Activated T-helper 2 cell treated with anti-CD3 and anti-CD28 coated beads, Interferon-gamma antibody, Interleukin-2, Interleukin-4, amounts not matched to agents 10 μg/mL and 5 μg/mL and 100 μg/mL, durations not matched to agents 14 hours and 24 hours and 36 hours (primary cell): Measurements from ENCODE around the gene SERPINI1. TPM values are rescaled to one million over a fixed set of nuclear protein-coding genes. Genes with fewer than 3 reads are reported as not detected.
"Not testable (repeated sequence)": the region's sequence is repeated elsewhere in the genome, so short reads cannot be mapped to it uniquely, and the experiment has no call there.

Source experiments
- DNase-seq: peaks from one replicate; pipeline ENCODE4 v3.0.0; 2021; ENCODE audit warnings: low spot score
- H3K27ac Mint-ChIP-seq: one replicate; pipeline ENCODE4 v1.8.0; 2021; ENCODE audit warnings: mixed read lengths
- H3K27me3 Mint-ChIP-seq: one replicate; pipeline ENCODE4 v1.8.0; 2021; ENCODE audit warnings: low read depth, mixed read lengths
- H3K36me3 Mint-ChIP-seq: one replicate; pipeline ENCODE4 v1.8.0; 2021; ENCODE audit warnings: low read depth, mixed read lengths
- H3K4me1 Mint-ChIP-seq: one replicate; pipeline ENCODE4 v1.8.0; 2021; ENCODE audit warnings: low read depth, mixed read lengths
- H3K4me3 Mint-ChIP-seq: one replicate; pipeline ENCODE4 v1.8.0; 2021; ENCODE audit warnings: low read depth, mild to moderate bottlenecking, moderate library complexity, mixed read lengths
- H3K9me3 Mint-ChIP-seq: one replicate; pipeline ENCODE4 v1.8.0; 2021; ENCODE audit warnings: mixed read lengths
- intact Hi-C: fragments of 100-400 bp; cut with micrococcal nuclease; formaldehyde crosslinking; loops from one replicate; pipeline ENCODE4 v1.15.1; 2023
- total RNA-seq: library from RNA; stranded (reverse); gene quantifications from 2 replicates; pipeline ENCODE4 v1.2.3, GENCODE V29; 2022

Gene SERPINI1
- total RNA-seq, 1 donor from 2014 or later, result 0.46 TPM

GRCh38 chr3:167820102-167820865 is 84.8 kb downstream of the SERPINI1 start:
- Mint-ChIP-seq H3K36me3 (no peaks in the 10 kb centered on the region), H3K9me3 (no peaks in the 10 kb centered on the region), H3K27me3 (peaks cover 1% of the 10 kb centered on the region), H3K27ac (no peak overlapping the region), H3K4me3 (no peak overlapping the region), H3K4me1 (no peaks in the 10 kb centered on the region)
- intact Hi-C loops, result no loop called here
- DNase-seq, result no peak

- no peak overlapping the region for H3K27ac Mint-ChIP-seq
- no peak overlapping the region for H3K4me3 Mint-ChIP-seq
- H3K9me3 Mint-ChIP-seq, result no peaks in the 10 kb centered on the region
- H3K4me1 Mint-ChIP-seq, result no peaks in the 10 kb centered on the region
- no peaks in the 10 kb centered on the region for H3K36me3 Mint-ChIP-seq
- no peak for DNase-seq
- intact Hi-C loops, result no loop called here
- H3K27me3 Mint-ChIP-seq, result peaks cover 1% of the 10 kb centered on the region
These were observed 85.8 kb downstream of the SERPINI1 start for GRCh38 chr3:167821248-167821805.

- intact Hi-C loops, result no loop called here
- Mint-ChIP-seq H3K27ac (no peak overlapping the region), H3K27me3 (peaks cover 1% of the 10 kb centered on the region)
These were observed 88.2 kb downstream of the SERPINI1 start for GRCh38 chr3:167823738-167824137.

GRCh38 chr3:167827588-167827987 is 92.1 kb downstream of the SERPINI1 start:
- H3K27ac Mint-ChIP-seq, H3K27me3 Mint-ChIP-seq, DNase-seq, intact Hi-C loops, H3K36me3 Mint-ChIP-seq, H3K4me3 Mint-ChIP-seq, H3K4me1 Mint-ChIP-seq, H3K9me3 Mint-ChIP-seq: not testable (repeated sequence)

More at GRCh38 chr3:167823738-167824137, 88.2 kb downstream of the SERPINI1 start:
- H3K9me3 Mint-ChIP-seq, result no peaks in the 10 kb centered on the region
- H3K36me3 Mint-ChIP-seq, result no peaks in the 10 kb centered on the region
- H3K4me1 Mint-ChIP-seq, result no peaks in the 10 kb centered on the region
- no peak for DNase-seq
- H3K4me3 Mint-ChIP-seq, result no peak overlapping the region

- Mint-ChIP-seq H3K4me3 (no peak overlapping the region), H3K27ac (no peak overlapping the region), H3K27me3 (no peaks in the 10 kb centered on the region), H3K36me3 (no peaks in the 10 kb centered on the region), H3K9me3 (no peaks in the 10 kb centered on the region), H3K4me1 (no peaks in the 10 kb centered on the region)
- intact Hi-C loops, result no loop called here
- no peak for DNase-seq
These were observed 93.5 kb downstream of the SERPINI1 start for GRCh38 chr3:167829071-167829470.

GRCh38 chr3:167830007-167830406 is 94.5 kb downstream of the SERPINI1 start:
- H3K4me1 Mint-ChIP-seq, result no peaks in the 10 kb centered on the region
- intact Hi-C loops, result no loop called here
- no peaks in the 10 kb centered on the region for H3K27me3 Mint-ChIP-seq

GRCh38 chr3:167835359-167835758 is 99.8 kb downstream of the SERPINI1 start:
- Mint-ChIP-seq H3K27me3 (no peaks in the 10 kb centered on the region), H3K36me3 (no peaks in the 10 kb centered on the region), H3K4me1 (no peaks in the 10 kb centered on the region), H3K4me3 (no peak overlapping the region), H3K27ac (no peak overlapping the region), H3K9me3 (no peaks in the 10 kb centered on the region)
- intact Hi-C loops, result no loop called here
- DNase-seq, result no peak

More at GRCh38 chr3:167830007-167830406, 94.5 kb downstream of the SERPINI1 start:
- H3K9me3 Mint-ChIP-seq, result no peaks in the 10 kb centered on the region
- no peak for DNase-seq
- no peaks in the 10 kb centered on the region for H3K36me3 Mint-ChIP-seq
- H3K4me3 Mint-ChIP-seq, result no peak overlapping the region
- H3K27ac Mint-ChIP-seq, result no peak overlapping the region

GRCh38 chr3:167835953-167836352 is 100.4 kb downstream of the SERPINI1 start:
- H3K27me3 Mint-ChIP-seq, result no peaks in the 10 kb centered on the region
- no peaks in the 10 kb centered on the region for H3K9me3 Mint-ChIP-seq
- no peaks in the 10 kb centered on the region for H3K36me3 Mint-ChIP-seq
- intact Hi-C loops, result no loop called here
- H3K4me3 Mint-ChIP-seq, result no peak overlapping the region
- no peak overlapping the region for H3K27ac Mint-ChIP-seq
- no peak for DNase-seq
- H3K4me1 Mint-ChIP-seq, result no peaks in the 10 kb centered on the region

- H3K36me3 Mint-ChIP-seq, result no peaks in the 10 kb centered on the region
- no peak for DNase-seq
- H3K4me1 Mint-ChIP-seq, result no peaks in the 10 kb centered on the region
- intact Hi-C loops, result no loop called here
- H3K27me3 Mint-ChIP-seq, result no peaks in the 10 kb centered on the region
- no peak overlapping the region for H3K27ac Mint-ChIP-seq
- H3K4me3 Mint-ChIP-seq, result no peak overlapping the region
- H3K9me3 Mint-ChIP-seq, result no peaks in the 10 kb centered on the region
These were observed 101.9 kb downstream of the SERPINI1 start for GRCh38 chr3:167837466-167837865.

GRCh38 chr3:167839460-167840134 is 104.1 kb downstream of the SERPINI1 start:
- Mint-ChIP-seq H3K4me3 (no peak overlapping the region), H3K27me3 (no peaks in the 10 kb centered on the region), H3K4me1 (peaks cover 5% of the 10 kb centered on the region), H3K27ac (no peak overlapping the region), H3K9me3 (no peaks in the 10 kb centered on the region), H3K36me3 (no peaks in the 10 kb centered on the region)
- no peak for DNase-seq
- intact Hi-C loops, result no loop called here

GRCh38 chr3:167840247-167840646 is 104.7 kb downstream of the SERPINI1 start:
- H3K9me3 Mint-ChIP-seq, result no peaks in the 10 kb centered on the region
- intact Hi-C loops, result no loop called here
- peaks cover 5% of the 10 kb centered on the region for H3K4me1 Mint-ChIP-seq
- H3K4me3 Mint-ChIP-seq, result no peak overlapping the region
- no peak overlapping the region for H3K27ac Mint-ChIP-seq
- no peaks in the 10 kb centered on the region for H3K36me3 Mint-ChIP-seq
- no peak for DNase-seq
- no peaks in the 10 kb centered on the region for H3K27me3 Mint-ChIP-seq

- H3K4me3 Mint-ChIP-seq, result no peak overlapping the region
- no peak overlapping the region for H3K27ac Mint-ChIP-seq
- H3K4me1 Mint-ChIP-seq, result peaks cover 5% of the 10 kb centered on the region
These were observed 108.0 kb downstream of the SERPINI1 start for GRCh38 chr3:167843481-167843880.

GRCh38 chr3:167843886-167844285 is 108.4 kb downstream of the SERPINI1 start:
- H3K4me3 Mint-ChIP-seq, result no peak overlapping the region
- no peak overlapping the region for H3K27ac Mint-ChIP-seq
- no peaks in the 10 kb centered on the region for H3K9me3 Mint-ChIP-seq
- peaks cover 4% of the 10 kb centered on the region for H3K27me3 Mint-ChIP-seq
- DNase-seq, result no peak
- H3K36me3 Mint-ChIP-seq, result no peaks in the 10 kb centered on the region
- H3K4me1 Mint-ChIP-seq, result peaks cover 5% of the 10 kb centered on the region
- intact Hi-C loops, result no loop called here

More at GRCh38 chr3:167843481-167843880, 108.0 kb downstream of the SERPINI1 start:
- intact Hi-C loops, result no loop called here
- DNase-seq, result no peak
- Mint-ChIP-seq H3K9me3 (no peaks in the 10 kb centered on the region), H3K36me3 (no peaks in the 10 kb centered on the region), H3K27me3 (peaks cover 4% of the 10 kb centered on the region)
